ENCODE data around the gene HBS1L. TPM values are rescaled to one million over a fixed set of nuclear protein-coding genes. Genes with fewer than 3 reads are reported as not detected.

HBS1L gene
- polyA plus RNA-seq, 1 donor from 2014 or later = 103 TPM

DNA sequence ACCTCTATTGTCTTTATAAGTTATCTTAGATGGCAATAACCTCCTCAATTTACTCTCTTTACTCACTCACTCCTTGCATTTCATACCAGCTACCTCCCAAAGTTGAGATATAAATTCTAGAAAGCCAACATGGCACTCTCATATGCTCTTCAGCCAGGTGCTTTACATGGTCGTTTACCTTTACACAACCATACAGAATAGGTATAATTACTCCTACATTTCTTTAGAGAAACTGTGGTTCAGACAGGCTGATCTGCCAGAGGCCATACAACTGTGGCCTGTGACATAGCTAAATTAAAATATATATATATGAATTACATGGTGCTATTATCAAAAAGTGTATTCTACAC is 45.7 kb downstream of the HBS1L start:
- TF ChIP-seq SMC3 (conservative IDR thresholded peaks at IDR 0.05; ENCODE audit: poor library complexity) (no peak), EZH2 (IDR thresholded peaks at IDR 0.05; ENCODE audit: borderline replicate concordance, insufficient read depth, low read length, poor library complexity, severe bottlenecking) (no peak)
- H3K36me3 ChIP-seq (ENCODE audit: insufficient read depth, low read length) = no peaks in the 10 kb centered on the region
- no peak overlapping the region for H3K27ac ChIP-seq (ENCODE audit: low read length)
- H3K4me2 ChIP-seq (ENCODE audit: low read length) = no peak overlapping the region
- H3K4me3 ChIP-seq (ENCODE audit: low read length) = no peak overlapping the region
- no peak overlapping the region for H2AFZ ChIP-seq (ENCODE audit: low read depth, low read length)
- H3K27me3 ChIP-seq (ENCODE audit: insufficient read depth, low read depth, low read length) = no peaks in the 10 kb centered on the region
- H3F3A ChIP-seq (ENCODE audit: insufficient read depth, low read length, poor library complexity, severe bottlenecking) = no peaks in the 10 kb centered on the region
- no peak overlapping the region for H3K9ac ChIP-seq (ENCODE audit: low read length)
- H3K79me2 ChIP-seq (replicated peaks; ENCODE audit: insufficient read depth, low read length) = no peaks in the 10 kb centered on the region
- H3K9me3 ChIP-seq (ENCODE audit: low read length) = no peaks in the 10 kb centered on the region
- no peaks in the 10 kb centered on the region for H4K20me1 ChIP-seq (ENCODE audit: insufficient read depth)
- no peaks in the 10 kb centered on the region for H3K9me2 ChIP-seq (ENCODE audit: insufficient read depth, low read length)

DNA sequence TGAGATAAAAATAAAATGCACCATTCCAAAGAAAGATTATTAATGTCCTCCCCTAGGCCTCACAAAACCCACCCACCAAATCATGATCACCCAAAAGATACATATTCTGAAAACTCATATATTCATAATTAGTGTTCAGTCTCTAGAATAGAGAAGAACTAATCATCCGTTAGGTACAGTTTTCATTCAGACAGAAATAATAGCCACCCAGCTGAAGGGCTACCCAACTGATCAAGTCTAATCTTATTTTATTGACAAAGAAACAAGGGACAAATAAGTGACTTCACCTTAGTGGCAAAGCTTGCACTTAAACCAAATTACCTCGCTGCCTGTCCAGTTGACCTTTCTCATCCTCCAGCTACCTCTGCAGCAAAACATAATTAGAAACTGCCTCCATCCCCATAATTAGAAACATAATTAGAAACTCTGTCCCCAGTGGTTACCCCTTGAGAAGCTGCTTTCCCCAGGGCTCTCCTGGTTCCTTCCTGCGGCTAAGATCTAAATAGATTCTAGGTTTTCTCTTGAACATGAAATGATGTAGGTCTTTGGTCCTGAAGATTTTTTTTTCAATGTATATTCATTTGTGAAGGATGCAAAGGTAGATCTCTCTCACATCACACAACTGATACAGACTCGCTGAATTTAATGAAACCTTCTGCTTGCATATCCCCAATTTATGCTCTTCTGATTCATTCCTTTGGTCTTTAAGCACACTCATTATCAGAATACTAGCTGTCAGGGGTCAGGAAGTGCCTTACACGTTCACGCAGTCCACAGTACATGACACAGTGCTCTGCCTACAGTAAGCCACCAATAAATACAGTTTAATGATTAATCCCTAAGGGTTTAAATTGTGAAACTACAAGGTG is 46.3 kb downstream of the HBS1L start:
- Histone ChIP-seq H3K4me3 (ENCODE audit: low read length) (no peak overlapping the region), H3K9me3 (ENCODE audit: low read length) (no peaks in the 10 kb centered on the region), H3K27me3 (ENCODE audit: insufficient read depth, low read depth, low read length) (no peaks in the 10 kb centered on the region), H3K36me3 (ENCODE audit: insufficient read depth, low read length) (no peaks in the 10 kb centered on the region), H3K9me2 (ENCODE audit: insufficient read depth, low read length) (no peaks in the 10 kb centered on the region), H3K27ac (ENCODE audit: low read length) (no peak overlapping the region), H3K79me2 (replicated peaks; ENCODE audit: insufficient read depth, low read length) (no peaks in the 10 kb centered on the region), H3K9ac (ENCODE audit: low read length) (no peak overlapping the region), H4K20me1 (ENCODE audit: insufficient read depth) (no peaks in the 10 kb centered on the region), H3F3A (ENCODE audit: insufficient read depth, low read length, poor library complexity, severe bottlenecking) (no peaks in the 10 kb centered on the region), H3K4me2 (ENCODE audit: low read length) (no peak overlapping the region), H2AFZ (ENCODE audit: low read depth, low read length) (no peak overlapping the region)
- TF ChIP-seq, protein P1, sequence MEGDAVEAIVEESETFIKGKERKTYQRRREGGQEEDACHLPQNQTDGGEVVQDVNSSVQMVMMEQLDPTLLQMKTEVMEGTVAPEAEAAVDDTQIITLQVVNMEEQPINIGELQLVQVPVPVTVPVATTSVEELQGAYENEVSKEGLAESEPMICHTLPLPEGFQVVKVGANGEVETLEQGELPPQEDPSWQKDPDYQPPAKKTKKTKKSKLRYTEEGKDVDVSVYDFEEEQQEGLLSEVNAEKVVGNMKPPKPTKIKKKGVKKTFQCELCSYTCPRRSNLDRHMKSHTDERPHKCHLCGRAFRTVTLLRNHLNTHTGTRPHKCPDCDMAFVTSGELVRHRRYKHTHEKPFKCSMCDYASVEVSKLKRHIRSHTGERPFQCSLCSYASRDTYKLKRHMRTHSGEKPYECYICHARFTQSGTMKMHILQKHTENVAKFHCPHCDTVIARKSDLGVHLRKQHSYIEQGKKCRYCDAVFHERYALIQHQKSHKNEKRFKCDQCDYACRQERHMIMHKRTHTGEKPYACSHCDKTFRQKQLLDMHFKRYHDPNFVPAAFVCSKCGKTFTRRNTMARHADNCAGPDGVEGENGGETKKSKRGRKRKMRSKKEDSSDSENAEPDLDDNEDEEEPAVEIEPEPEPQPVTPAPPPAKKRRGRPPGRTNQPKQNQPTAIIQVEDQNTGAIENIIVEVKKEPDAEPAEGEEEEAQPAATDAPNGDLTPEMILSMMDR (IDR thresholded peaks at IDR 0.05; ENCODE audit: poor library complexity, severe bottlenecking) = no peak
- TF ChIP-seq, protein P2, sequence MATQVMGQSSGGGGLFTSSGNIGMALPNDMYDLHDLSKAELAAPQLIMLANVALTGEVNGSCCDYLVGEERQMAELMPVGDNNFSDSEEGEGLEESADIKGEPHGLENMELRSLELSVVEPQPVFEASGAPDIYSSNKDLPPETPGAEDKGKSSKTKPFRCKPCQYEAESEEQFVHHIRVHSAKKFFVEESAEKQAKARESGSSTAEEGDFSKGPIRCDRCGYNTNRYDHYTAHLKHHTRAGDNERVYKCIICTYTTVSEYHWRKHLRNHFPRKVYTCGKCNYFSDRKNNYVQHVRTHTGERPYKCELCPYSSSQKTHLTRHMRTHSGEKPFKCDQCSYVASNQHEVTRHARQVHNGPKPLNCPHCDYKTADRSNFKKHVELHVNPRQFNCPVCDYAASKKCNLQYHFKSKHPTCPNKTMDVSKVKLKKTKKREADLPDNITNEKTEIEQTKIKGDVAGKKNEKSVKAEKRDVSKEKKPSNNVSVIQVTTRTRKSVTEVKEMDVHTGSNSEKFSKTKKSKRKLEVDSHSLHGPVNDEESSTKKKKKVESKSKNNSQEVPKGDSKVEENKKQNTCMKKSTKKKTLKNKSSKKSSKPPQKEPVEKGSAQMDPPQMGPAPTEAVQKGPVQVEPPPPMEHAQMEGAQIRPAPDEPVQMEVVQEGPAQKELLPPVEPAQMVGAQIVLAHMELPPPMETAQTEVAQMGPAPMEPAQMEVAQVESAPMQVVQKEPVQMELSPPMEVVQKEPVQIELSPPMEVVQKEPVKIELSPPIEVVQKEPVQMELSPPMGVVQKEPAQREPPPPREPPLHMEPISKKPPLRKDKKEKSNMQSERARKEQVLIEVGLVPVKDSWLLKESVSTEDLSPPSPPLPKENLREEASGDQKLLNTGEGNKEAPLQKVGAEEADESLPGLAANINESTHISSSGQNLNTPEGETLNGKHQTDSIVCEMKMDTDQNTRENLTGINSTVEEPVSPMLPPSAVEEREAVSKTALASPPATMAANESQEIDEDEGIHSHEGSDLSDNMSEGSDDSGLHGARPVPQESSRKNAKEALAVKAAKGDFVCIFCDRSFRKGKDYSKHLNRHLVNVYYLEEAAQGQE (IDR thresholded peaks at IDR 0.05; ENCODE audit: borderline replicate concordance) = no peak

DNA sequence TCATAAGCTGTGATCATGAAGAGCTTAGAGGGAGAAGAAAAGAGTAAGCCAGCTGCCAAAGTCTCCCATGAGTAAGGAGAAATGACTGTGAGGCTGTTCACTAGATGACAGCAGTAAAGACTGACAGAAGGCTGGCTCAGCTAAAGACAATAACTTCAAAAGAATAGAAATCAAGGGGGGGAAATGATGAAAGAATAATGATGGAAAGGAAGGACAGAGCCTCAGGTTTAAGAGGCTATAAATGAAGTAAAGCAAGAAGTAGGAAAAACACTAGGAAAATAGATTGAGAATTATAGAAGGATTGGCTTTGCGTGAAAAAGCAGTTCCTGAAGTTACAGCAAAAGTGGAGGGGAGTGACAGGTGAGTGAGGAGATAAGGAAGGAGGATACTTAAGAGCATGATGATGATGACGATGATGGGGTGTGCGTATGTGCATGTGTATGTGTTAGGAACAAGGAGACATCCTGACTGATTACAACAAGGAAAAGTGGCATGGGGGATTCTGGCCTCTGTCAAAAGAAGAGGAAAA is 48.2 kb downstream of the HBS1L start:
- no peaks in the 10 kb centered on the region for H3K36me3 ChIP-seq (ENCODE audit: insufficient read depth, low read length)
- no peak overlapping the region for H2AFZ ChIP-seq (ENCODE audit: low read depth, low read length)
- no peaks in the 10 kb centered on the region for H3F3A ChIP-seq (ENCODE audit: insufficient read depth, low read length, poor library complexity, severe bottlenecking)
- no peaks in the 10 kb centered on the region for H3K9me3 ChIP-seq (ENCODE audit: low read length)
- TF ChIP-seq EP300 (conservative IDR thresholded peaks at IDR 0.05; ENCODE audit: poor library complexity, severe bottlenecking) = no peak
- TF ChIP-seq MXI1 (conservative IDR thresholded peaks at IDR 0.05; ENCODE audit: poor library complexity, severe bottlenecking) = no peak
- TF ChIP-seq, protein P1 (IDR thresholded peaks at IDR 0.05; ENCODE audit: poor library complexity, severe bottlenecking) = no peak
- TF ChIP-seq EZH2 (IDR thresholded peaks at IDR 0.05; ENCODE audit: borderline replicate concordance, insufficient read depth, low read length, poor library complexity, severe bottlenecking) = no peak
- TF ChIP-seq, protein P2 (IDR thresholded peaks at IDR 0.05; ENCODE audit: borderline replicate concordance) = no peak
- no peak for TF ChIP-seq RAD21 (conservative IDR thresholded peaks at IDR 0.05)
- TF ChIP-seq TAF1 (IDR thresholded peaks at IDR 0.05; ENCODE audit: low read depth) = no peak
- TF ChIP-seq POLR2AphosphoS5 (IDR thresholded peaks at IDR 0.05) = no peak
- no peak for TF ChIP-seq SMC3 (conservative IDR thresholded peaks at IDR 0.05; ENCODE audit: poor library complexity)
- no peaks in the 10 kb centered on the region for H3K79me2 ChIP-seq (replicated peaks; ENCODE audit: insufficient read depth, low read length)
- H3K4me3 ChIP-seq (ENCODE audit: low read length) = no peak overlapping the region
- H3K9ac ChIP-seq (ENCODE audit: low read length) = no peak overlapping the region
- H3K4me2 ChIP-seq (ENCODE audit: low read length) = no peak overlapping the region
- H3K27ac ChIP-seq (ENCODE audit: low read length) = no peak overlapping the region
- no peaks in the 10 kb centered on the region for H4K20me1 ChIP-seq (ENCODE audit: insufficient read depth)
- H3K27me3 ChIP-seq (ENCODE audit: insufficient read depth, low read depth, low read length) = no peaks in the 10 kb centered on the region
- no peaks in the 10 kb centered on the region for H3K9me2 ChIP-seq (ENCODE audit: insufficient read depth, low read length)
